ENCODE results near the gene CAMK2N2. TPM values are rescaled to one million over a fixed set of nuclear protein-coding genes. Genes with fewer than 3 reads are reported as not detected.

The CAMK2N2 gene
- total RNA-seq, 1 experiment from 2014 or later: 2.2 TPM

DNA sequence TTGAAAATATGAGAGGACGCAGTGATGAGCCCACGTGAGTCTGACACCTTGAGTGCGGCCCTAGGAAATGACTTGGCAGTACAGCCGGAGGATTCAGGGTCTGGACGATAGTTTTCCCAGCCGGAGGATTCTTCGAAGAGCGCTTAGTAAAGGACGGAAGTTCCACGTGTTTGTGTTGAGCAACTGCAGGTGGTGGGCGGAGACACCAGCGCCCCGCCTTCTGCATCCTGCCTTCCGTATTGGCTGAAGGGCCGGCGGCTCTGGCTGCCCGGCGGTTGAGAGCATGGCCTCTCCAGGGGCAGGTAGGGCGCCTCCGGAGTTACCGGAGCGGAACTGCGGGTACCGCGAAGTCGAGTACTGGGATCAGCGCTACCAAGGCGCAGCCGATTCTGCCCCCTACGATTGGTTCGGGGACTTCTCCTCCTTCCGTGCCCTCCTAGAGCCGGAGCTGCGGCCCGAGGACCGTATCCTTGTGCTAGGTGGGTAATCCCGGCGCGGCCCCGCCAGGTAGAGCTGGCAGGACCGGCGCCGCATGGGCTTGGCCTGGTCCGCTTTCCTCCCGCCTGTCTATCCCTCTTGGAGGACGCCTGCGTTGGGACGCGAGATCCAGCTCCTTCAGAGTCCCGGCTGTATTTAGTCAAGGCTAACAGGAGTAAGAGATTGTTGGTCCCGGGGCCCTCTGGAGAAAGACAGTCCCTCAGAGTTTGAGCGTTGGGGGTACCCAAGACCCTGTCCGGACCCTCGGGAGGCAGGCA lies 11.8 kb downstream of the CAMK2N2 start, which contains the start of gene EEF1AKMT4:
EEF1AKMT4 (plus strand) TSS at position 261 of the 755 bp plus-strand sequence; CDS start at position 284, 23 bp downstream.
- Histone ChIP-seq H4K20me1 (ENCODE audit: insufficient read depth) (peaks cover 6% of the 10 kb centered on the region; the same call in 1 of the 2 replicates), H3K27me3 (ENCODE audit: insufficient read depth, low read depth) (no peaks in the 10 kb centered on the region), H3K9me3 (ENCODE audit: insufficient read depth, low read depth) (no peaks in the 10 kb centered on the region), H3K27ac (peak within 1 kb of the TSS; percentile 90), H3K36me3 (ENCODE audit: low read depth) (peaks cover 18% of the 10 kb centered on the region), H3K4me2 (peak within 1 kb of the TSS; percentile 100), H3K9me2 (ENCODE audit: insufficient read depth) (no peaks in the 10 kb centered on the region), H3K4me1 (replicated peaks; ENCODE audit: insufficient read depth) (peaks cover 18% of the 10 kb centered on the region), H3F3A (ENCODE audit: insufficient read depth, low read depth) (peaks cover 37% of the 10 kb centered on the region), H2AFZ (peak within 1 kb of the TSS; percentile 100), H3K79me2 (ENCODE audit: low read depth) (peaks cover 74% of the 10 kb centered on the region), H3K4me3 (peak within 1 kb of the TSS; percentile 96)
- BruUV-seq (replicated peaks): TSS peak; percentile 48
- CTCF ChIA-PET: interaction anchor here (0.9 to 1.0 kb wide), 3 partner anchors 11 to 97 kb away, joined by 4 to 10 read pairs (median 5); no protein-coding TSS in a partner anchor
- intact Hi-C loops (cut with micrococcal nuclease; ENCODE audit: unreplicated experiment): loop anchor here (1.0 to 5.0 kb wide), 7 partner anchors 11 to 354 kb away; partner anchors contain the start of gene PSMD2
- DNase-seq: peak; percentile 98 to 99
- TF ChIP-seq EZH2 (IDR thresholded peaks at IDR 0.05; ENCODE audit: low read depth): no peak
- TF ChIP-seq, protein P1, sequence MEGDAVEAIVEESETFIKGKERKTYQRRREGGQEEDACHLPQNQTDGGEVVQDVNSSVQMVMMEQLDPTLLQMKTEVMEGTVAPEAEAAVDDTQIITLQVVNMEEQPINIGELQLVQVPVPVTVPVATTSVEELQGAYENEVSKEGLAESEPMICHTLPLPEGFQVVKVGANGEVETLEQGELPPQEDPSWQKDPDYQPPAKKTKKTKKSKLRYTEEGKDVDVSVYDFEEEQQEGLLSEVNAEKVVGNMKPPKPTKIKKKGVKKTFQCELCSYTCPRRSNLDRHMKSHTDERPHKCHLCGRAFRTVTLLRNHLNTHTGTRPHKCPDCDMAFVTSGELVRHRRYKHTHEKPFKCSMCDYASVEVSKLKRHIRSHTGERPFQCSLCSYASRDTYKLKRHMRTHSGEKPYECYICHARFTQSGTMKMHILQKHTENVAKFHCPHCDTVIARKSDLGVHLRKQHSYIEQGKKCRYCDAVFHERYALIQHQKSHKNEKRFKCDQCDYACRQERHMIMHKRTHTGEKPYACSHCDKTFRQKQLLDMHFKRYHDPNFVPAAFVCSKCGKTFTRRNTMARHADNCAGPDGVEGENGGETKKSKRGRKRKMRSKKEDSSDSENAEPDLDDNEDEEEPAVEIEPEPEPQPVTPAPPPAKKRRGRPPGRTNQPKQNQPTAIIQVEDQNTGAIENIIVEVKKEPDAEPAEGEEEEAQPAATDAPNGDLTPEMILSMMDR (conservative IDR thresholded peaks at IDR 0.05): peak; percentile 30; the same call in 1 of the 2 replicates
- POLR2A ChIA-PET (ENCODE audit: unreplicated experiment): interaction anchor here (0.6 kb wide), 1 partner anchor 13 kb away, joined by 22 read pairs; no protein-coding TSS in a partner anchor

DNA sequence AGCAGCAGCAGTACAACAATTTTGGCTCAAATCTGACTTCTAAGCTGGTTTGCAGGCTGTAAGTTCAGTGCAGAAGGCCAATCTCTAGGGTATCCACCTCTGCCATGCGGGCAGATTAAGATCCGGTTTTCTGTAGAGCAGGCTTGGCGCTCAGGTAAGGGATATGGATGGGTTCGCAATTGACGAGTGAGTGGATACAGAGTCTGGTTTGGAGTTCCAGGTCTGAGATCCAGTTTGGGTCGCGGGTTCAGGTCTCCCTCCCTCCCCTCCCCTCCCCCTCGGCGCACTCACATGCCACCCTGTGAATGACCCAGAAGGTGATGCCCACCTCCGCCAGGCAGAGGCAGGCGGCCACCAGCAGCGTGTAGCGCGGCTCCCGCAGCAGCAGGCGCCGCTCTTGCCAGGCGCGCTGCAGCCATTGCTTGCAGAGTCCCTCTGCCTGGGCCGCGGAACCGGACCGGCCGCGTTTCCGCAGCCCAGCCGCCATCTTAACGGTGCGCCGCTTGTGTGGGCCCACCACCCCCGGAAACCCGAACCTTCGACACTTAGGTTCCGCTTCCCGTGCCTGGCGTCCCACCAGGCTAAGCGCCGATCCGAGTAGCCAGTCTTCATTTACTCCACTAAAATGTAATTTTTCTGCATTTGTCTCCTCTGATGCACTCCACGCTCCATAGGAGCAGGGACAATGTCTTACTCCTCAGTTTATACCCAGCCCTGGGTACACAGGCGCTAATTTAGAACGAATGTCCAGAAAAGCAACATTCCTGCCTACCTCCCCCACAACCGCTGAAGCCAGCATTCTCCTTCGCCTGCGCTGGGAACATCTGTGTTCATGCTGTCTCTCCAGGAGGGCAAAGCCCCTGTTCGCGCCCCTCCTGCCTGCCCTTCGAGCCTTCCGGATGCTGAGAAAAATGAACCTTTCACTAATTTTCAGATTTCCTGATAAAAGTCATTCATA lies 12.6 kb downstream of the CAMK2N2 start, which contains the start of gene ALG3:
ALG3 (minus strand) TSS at position 509 of the 958 bp plus-strand sequence; CDS start at position 487, 22 bp downstream.
- Histone ChIP-seq H3K36me3 (ENCODE audit: low read depth) (peaks cover 25% of the 10 kb centered on the region), H3K27me3 (ENCODE audit: insufficient read depth, low read depth) (no peaks in the 10 kb centered on the region), H3K9me3 (ENCODE audit: insufficient read depth, low read depth) (no peaks in the 10 kb centered on the region), H3K4me2 (peak within 1 kb of the TSS; percentile 100), H3K4me1 (replicated peaks; ENCODE audit: insufficient read depth) (peaks cover 18% of the 10 kb centered on the region), H2AFZ (peak within 1 kb of the TSS; percentile 100), H3K79me2 (ENCODE audit: low read depth) (peaks cover 71% of the 10 kb centered on the region), H4K20me1 (ENCODE audit: insufficient read depth) (peaks cover 6% of the 10 kb centered on the region; the same call in 1 of the 2 replicates), H3K27ac (peak within 1 kb of the TSS; percentile 90), H3F3A (ENCODE audit: insufficient read depth, low read depth) (peaks cover 35% of the 10 kb centered on the region), H3K9me2 (ENCODE audit: insufficient read depth) (no peaks in the 10 kb centered on the region), H3K4me3 (peak within 1 kb of the TSS; percentile 96)
- CTCF ChIA-PET: interaction anchor here (0.6 kb wide), 1 partner anchor 36 kb away, joined by 5 read pairs; no protein-coding TSS in a partner anchor
- intact Hi-C loops (cut with micrococcal nuclease; ENCODE audit: unreplicated experiment): loop anchor here (1.0 to 2.0 kb wide), 4 partner anchors 12 to 208 kb away; partner anchors contain the start of gene PSMD2
- DNase-seq: peak; percentile 79 to 91
- POLR2A ChIA-PET (ENCODE audit: unreplicated experiment): no interaction called here
- BruUV-seq (replicated peaks): no TSS peak
- TF ChIP-seq EZH2 (IDR thresholded peaks at IDR 0.05; ENCODE audit: low read depth): no peak
- TF ChIP-seq, protein P1 (conservative IDR thresholded peaks at IDR 0.05): no peak
